Upper lobe of right lung (tissue), 1 donor: ENCODE data around the gene AXIN2. TPM values are rescaled to one million over a fixed set of nuclear protein-coding genes. Genes with fewer than 3 reads are reported as not detected.
A peak's percentile ranks its signal among the peaks of the same experiment; 100 is the strongest.

ENCODE experiments used
- ATAC-seq: fragments of 200-7000 bp; cut with Tn5 transposase; one replicate; pipeline ENCODE4 v1.9.1; 2020; ENCODE audit warnings: mild to moderate bottlenecking, moderate library complexity
- DNase-seq: peaks from one replicate; pipeline ENCODE4 v3.0.0-alpha.2; 2020
- H3K27ac ChIP-seq: fragments of 200-600 bp; one replicate; pipeline ENCODE4 v1.8.0; 2022
- H3K27me3 ChIP-seq: fragments of 200-600 bp; one replicate; pipeline ENCODE4 v1.8.0; 2022; ENCODE audit warnings: mild to moderate bottlenecking
- H3K36me3 ChIP-seq: fragments of 200-600 bp; one replicate; pipeline ENCODE4 v1.8.0; 2022
- H3K4me1 ChIP-seq: fragments of 200-600 bp; one replicate; pipeline ENCODE4 v1.8.0; 2022
- H3K4me3 ChIP-seq: fragments of 200-600 bp; one replicate; pipeline ENCODE4 v1.8.0; 2022; ENCODE audit warnings: mild to moderate bottlenecking
- H3K9me3 ChIP-seq: fragments of 200-600 bp; one replicate; pipeline ENCODE4 v1.8.0; 2022
- intact Hi-C: fragments of 100-400 bp; cut with DNase I; formaldehyde crosslinking; loops from one replicate; pipeline ENCODE4 v1.11.0; 2022
- total RNA-seq: library from RNA; stranded (reverse); fragmentation: NEBNext Ultra II Directional; extraction: Animal tissue kit (Norgen Biotek cat#: 25700); gene quantifications from one replicate; pipeline ENCODE4 v1.2.1, GENCODE V29; 2021
- TF ChIP-seq, protein P1 (sequence below): fragments of 200-600 bp; IDR thresholded peaks from one replicate; pipeline ENCODE4 v1.8.0; 2022; ENCODE audit warnings: antibody characterized with exemption
- donor health status: DM: no; HTN: yes; CAD: no; lungs with severe emphysema.

Gene AXIN2
- total RNA-seq, 1 donor from 2014 or later, result 63.6 TPM

DNA sequence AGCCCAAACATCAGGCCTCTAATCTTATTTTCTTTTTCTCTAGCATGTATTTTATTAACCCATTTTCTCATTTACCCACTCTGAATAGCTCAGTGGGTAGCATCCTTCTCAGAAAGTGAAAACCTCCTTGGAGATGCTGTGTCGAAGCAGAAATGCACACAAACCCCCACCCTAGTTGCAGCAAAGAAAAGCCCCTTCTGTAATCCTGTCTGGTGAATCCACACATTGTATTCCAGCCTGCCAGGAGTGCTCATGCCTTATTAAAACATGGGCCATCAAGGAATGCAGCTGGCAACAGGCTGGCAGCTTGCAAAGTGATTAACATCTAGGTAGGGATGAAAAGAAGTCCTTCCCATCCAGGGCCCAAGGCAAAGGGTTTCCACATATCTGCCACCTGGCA is 39.7 kb upstream of the AXIN2 start:
- Histone ChIP-seq H3K27ac (no peak overlapping the region), H3K36me3 (no peaks in the 10 kb centered on the region), H3K4me1 (no peaks in the 10 kb centered on the region), H3K9me3 (no peaks in the 10 kb centered on the region), H3K4me3 (no peak overlapping the region), H3K27me3 (no peaks in the 10 kb centered on the region)
- TF ChIP-seq, protein P1, sequence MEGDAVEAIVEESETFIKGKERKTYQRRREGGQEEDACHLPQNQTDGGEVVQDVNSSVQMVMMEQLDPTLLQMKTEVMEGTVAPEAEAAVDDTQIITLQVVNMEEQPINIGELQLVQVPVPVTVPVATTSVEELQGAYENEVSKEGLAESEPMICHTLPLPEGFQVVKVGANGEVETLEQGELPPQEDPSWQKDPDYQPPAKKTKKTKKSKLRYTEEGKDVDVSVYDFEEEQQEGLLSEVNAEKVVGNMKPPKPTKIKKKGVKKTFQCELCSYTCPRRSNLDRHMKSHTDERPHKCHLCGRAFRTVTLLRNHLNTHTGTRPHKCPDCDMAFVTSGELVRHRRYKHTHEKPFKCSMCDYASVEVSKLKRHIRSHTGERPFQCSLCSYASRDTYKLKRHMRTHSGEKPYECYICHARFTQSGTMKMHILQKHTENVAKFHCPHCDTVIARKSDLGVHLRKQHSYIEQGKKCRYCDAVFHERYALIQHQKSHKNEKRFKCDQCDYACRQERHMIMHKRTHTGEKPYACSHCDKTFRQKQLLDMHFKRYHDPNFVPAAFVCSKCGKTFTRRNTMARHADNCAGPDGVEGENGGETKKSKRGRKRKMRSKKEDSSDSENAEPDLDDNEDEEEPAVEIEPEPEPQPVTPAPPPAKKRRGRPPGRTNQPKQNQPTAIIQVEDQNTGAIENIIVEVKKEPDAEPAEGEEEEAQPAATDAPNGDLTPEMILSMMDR, result no peak
- no peak for DNase-seq
- ATAC-seq, result no peak
- intact Hi-C loops, result no loop called here

DNA sequence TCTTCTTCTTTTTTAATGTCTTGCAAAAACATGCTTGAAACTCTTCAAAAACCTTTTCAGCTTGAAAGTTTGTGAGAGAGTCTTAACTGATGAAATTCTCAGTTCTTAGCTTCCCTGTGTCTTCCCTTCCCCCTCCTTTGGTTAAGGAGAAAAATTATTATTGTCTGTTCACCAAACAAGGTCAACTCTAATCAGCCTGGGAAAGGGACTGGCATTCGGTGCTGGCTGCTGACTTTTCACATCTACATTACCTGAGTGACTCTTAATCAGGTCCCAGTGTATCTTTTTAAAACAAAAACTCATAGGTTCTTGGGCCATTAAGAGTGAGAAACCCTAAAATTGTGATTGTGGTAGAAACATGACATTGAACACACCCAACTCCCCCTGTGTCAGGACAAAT is 39.1 kb upstream of the AXIN2 start:
- H3K27ac ChIP-seq, result no peak overlapping the region
- TF ChIP-seq, protein P1, result no peak
- H3K36me3 ChIP-seq, result no peaks in the 10 kb centered on the region

DNA sequence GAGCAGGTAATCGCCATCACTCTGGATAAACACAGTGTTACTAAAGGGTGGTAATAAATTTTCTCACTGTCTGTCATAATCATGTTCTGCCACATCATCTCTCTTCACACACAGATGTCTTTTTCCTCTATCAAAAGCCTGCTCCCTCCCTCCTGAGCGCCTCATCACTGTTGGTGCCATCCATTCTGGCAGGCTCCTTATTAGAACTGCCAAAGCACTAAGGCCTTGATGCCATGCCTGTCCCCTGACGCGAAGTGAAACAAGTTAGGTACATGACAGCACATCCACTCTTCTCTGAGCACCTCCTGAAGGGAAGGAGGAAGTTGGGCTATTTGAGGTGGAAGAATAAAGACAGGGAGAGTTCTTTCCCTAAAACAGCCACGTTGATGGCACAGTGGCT is 38.2 kb upstream of the AXIN2 start:
- Histone ChIP-seq H3K4me1 (peaks cover 9% of the 10 kb centered on the region), H3K36me3 (no peaks in the 10 kb centered on the region), H3K27me3 (no peaks in the 10 kb centered on the region), H3K27ac (no peak overlapping the region), H3K4me3 (no peak overlapping the region), H3K9me3 (no peaks in the 10 kb centered on the region)
- TF ChIP-seq, protein P1, result no peak
- ATAC-seq, result no peak
- DNase-seq, result no peak
- intact Hi-C loops, result no loop called here

More for the DNA sequence above, 39.1 kb upstream of the AXIN2 start:
- Histone ChIP-seq H3K4me1 (no peaks in the 10 kb centered on the region), H3K27me3 (no peaks in the 10 kb centered on the region), H3K4me3 (no peak overlapping the region), H3K9me3 (no peaks in the 10 kb centered on the region)
- intact Hi-C loops, result no loop called here
- DNase-seq (no peak), ATAC-seq (no peak)

DNA sequence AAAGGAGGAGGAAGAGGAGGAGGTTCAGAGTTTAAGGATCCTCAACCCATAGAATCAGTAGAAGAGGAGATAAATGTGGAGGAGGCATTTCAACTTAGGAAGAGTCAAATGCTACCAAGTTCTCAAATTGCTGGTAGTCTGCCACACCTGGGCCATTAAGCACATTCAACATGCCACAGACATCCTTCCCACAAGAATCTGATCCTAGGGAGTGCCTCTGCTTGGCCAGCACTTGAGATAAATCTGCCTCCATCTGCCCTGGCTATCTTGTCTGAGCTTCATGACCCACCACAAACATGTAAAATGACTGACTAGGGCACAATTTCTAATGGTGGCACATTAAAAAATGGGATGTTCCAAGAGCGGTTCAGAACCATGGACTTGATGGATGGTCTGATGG is 37.3 kb upstream of the AXIN2 start:
- no peak overlapping the region for H3K4me3 ChIP-seq
- no peak overlapping the region for H3K27ac ChIP-seq
- peaks cover 10% of the 10 kb centered on the region for H3K4me1 ChIP-seq
- H3K36me3 ChIP-seq, result no peaks in the 10 kb centered on the region
- H3K27me3 ChIP-seq, result no peaks in the 10 kb centered on the region
- H3K9me3 ChIP-seq, result no peaks in the 10 kb centered on the region
- TF ChIP-seq, protein P1, result no peak
- intact Hi-C loops, result no loop called here
- ATAC-seq (no peak), DNase-seq (no peak)

DNA sequence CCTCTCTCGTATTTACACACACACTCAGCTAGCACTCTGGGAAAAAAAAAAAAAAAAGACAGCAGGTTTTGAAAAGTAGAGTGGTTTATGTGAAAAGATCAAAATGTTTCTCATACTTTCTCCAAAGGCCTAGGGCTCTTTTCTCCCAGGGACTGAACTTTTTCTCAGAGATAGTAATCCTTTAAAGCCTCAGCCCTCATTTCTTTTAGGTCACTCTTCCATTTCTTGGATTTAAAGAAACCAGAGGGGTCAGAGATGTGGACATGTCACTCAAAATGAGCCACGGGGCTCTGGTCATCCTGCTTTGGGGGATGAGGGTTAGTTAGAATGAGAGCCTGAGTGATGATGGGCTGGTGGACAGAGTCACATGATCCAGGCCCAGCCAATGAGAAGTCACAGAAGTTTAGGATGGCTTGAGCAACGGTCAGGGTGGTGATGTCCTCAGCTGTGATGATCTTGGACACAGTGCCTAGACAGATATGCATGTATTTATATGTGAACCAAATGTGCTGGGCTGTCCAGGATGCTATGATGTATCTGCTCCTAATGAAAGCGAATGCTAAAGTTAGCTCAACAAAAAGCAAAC is 33.7 kb upstream of the AXIN2 start:
- peak; percentile 32 for ATAC-seq
- intact Hi-C loops, result no loop called here
- Histone ChIP-seq H3K27ac (peak overlapping the region; percentile 36), H3K36me3 (no peaks in the 10 kb centered on the region), H3K27me3 (no peaks in the 10 kb centered on the region), H3K9me3 (no peaks in the 10 kb centered on the region), H3K4me1 (peaks cover 10% of the 10 kb centered on the region), H3K4me3 (no peak overlapping the region)
- DNase-seq, result no peak
- TF ChIP-seq, protein P1, result no peak
